HCT116 (cell line): Measurements from ENCODE around the gene LINC00237. TPM values are rescaled to one million over a fixed set of nuclear protein-coding genes. Genes with fewer than 3 reads are reported as not detected.

Source experiments
- ATAC-seq: fragments of 200-7000 bp; cut with Tn5 transposase; 2 replicates; pipeline ENCODE4 v1.9.1; 2020; ENCODE audit warnings: mild to moderate bottlenecking, moderate library complexity
- BruUV-seq: library from RNA; stranded (reverse); fragments of 400-500 nt; replicated peaks from 2 replicates; lab custom pipeline; 2021; lab: Mats Ljungman, UMichigan
- CTCF ChIA-PET: fragments of 300-600 bp; sonication (Branson Sonifier 250); formaldehyde crosslinking; loops from one replicate; lab custom pipeline; 2021; ENCODE audit warnings: antibody characterized with exemption; lab: Charles Lee
- POLR2A ChIA-PET: fragments of 300-600, 350-600 bp; sonication (Branson Sonifier 250); formaldehyde crosslinking; loops from one replicate; lab custom pipeline; 2021; ENCODE audit warnings: antibody characterized with exemption; lab: Charles Lee
- RAD21 ChIA-PET, 2 experiments: fragments of 300-600 bp; sonication (Branson Sonifier 250); formaldehyde crosslinking; loops; one replicate each; lab custom pipeline; 2023; ENCODE audit warnings: low total read pairs in 2 of 2; ENCODE audit not compliant: uncharacterized antibody in 2 of 2, unreplicated experiment in 2 of 2, low non-redundant PET in 1 of 2; lab: Charles Lee
- DNase-seq: peaks from one replicate; pipeline ENCODE4 v3.0.0-alpha.2; 2010; ENCODE audit warnings: low read depth, low spot score
- H2AFZ ChIP-seq: fragments of 200-600 bp; shearing (Covaris generic), sonication (generic); 2 replicates; pipeline ENCODE4 v1.6.1; 2017; ENCODE audit warnings: low read depth, mixed run types, mixed read lengths, antibody characterized with exemption, low read length; ENCODE audit not compliant: poor library complexity, severe bottlenecking
- H3K27ac ChIP-seq: 2 replicates; pipeline ENCODE4 v1.5.1; 2012; ENCODE audit warnings: low read depth, low read length
- H3K27me3 ChIP-seq: fragments of 200-600 bp; sonication (generic); 2 replicates; pipeline ENCODE4 v1.6.1; 2016; ENCODE audit warnings: mixed run types, low read length, mixed read lengths; ENCODE audit not compliant: insufficient read depth
- H3K36me3 ChIP-seq, 2 experiments: fragments of 200-500 bp in 1 of 2; fragments of 200-600 bp in 1 of 2; sonication (Bioruptor generic) in 1 of 2; sonication (generic) in 1 of 2; 2 replicates each; pipeline versions ENCODE4 v1.5.1 to v1.6.1; 2014 to 2016; ENCODE audit warnings: low read length in 2 of 2, inconsistent platforms in 1 of 2, mixed read lengths in 1 of 2, mixed run types in 1 of 2; ENCODE audit not compliant: insufficient read depth in 2 of 2, control insufficient read depth in 1 of 2
- H3K4me1 ChIP-seq, 2 experiments: fragments of 200-600 bp in 1 of 2; sonication (generic) in 1 of 2; 2 replicates each; pipeline versions ENCODE4 v1.5.1 to v1.6.1; 2012 to 2017; ENCODE audit warnings: low read length in 2 of 2, inconsistent platforms in 1 of 2, mild to moderate bottlenecking in 1 of 2, mixed read lengths in 1 of 2, mixed run types in 1 of 2, moderate library complexity in 1 of 2; ENCODE audit not compliant: insufficient read depth in 2 of 2, control insufficient read depth in 1 of 2
- H3K4me2 ChIP-seq: fragments of 200-600 bp; sonication (generic); 2 replicates; pipeline ENCODE4 v1.6.1; 2017; ENCODE audit warnings: mixed run types, low read length, mixed read lengths
- H3K4me3 ChIP-seq, 2 experiments: fragments of 200-600 bp in 1 of 2; sonication (generic) in 1 of 2; replicated peaks in 1 of 2; 2 replicates each; pipeline ENCODE4 v1.5.1; 2011 to 2016; ENCODE audit warnings: low read length in 2 of 2, control low read depth in 1 of 2, low read depth in 1 of 2, mild to moderate bottlenecking in 1 of 2, mixed read lengths in 1 of 2, mixed run types in 1 of 2
- H3K79me2 ChIP-seq: fragments of 200-600 bp; sonication (generic); 2 replicates; pipeline ENCODE4 v1.6.1; 2017; ENCODE audit warnings: mild to moderate bottlenecking, mixed run types, low read length, moderate library complexity, mixed read lengths; ENCODE audit not compliant: insufficient read depth
- H3K9ac ChIP-seq: fragments of 200-600 bp; sonication (generic); 2 replicates; pipeline ENCODE4 v1.6.1; 2016; ENCODE audit warnings: low read length, mixed read lengths
- H3K9me2 ChIP-seq: fragments of 200-600 bp; sonication (generic), shearing (Covaris generic); 2 replicates; pipeline ENCODE4 v1.6.1; 2017; ENCODE audit warnings: mixed run types, mild to moderate bottlenecking, moderate library complexity; ENCODE audit not compliant: insufficient read depth
- H3K9me3 ChIP-seq, 2 experiments: fragments of 200-500 bp in 1 of 2; fragments of 200-600 bp in 1 of 2; sonication (Bioruptor generic) in 1 of 2; sonication (generic) in 1 of 2; 2 replicates each; pipeline ENCODE4 v1.6.1; 2014 to 2017; ENCODE audit warnings: low read length in 2 of 2, mixed read lengths in 2 of 2, inconsistent platforms in 1 of 2, low read depth in 1 of 2, mild to moderate bottlenecking in 1 of 2, mixed run types in 1 of 2, moderate library complexity in 1 of 2; ENCODE audit not compliant: control insufficient read depth in 1 of 2, insufficient read depth in 1 of 2
- H4K20me1 ChIP-seq: fragments of 200-600 bp; sonication (generic), shearing (Covaris generic); 2 replicates; pipeline ENCODE4 v1.6.1; 2017; ENCODE audit warnings: mixed run types, mild to moderate bottlenecking, moderate library complexity; ENCODE audit not compliant: insufficient read depth
- CBX3 ChIP-seq: IDR thresholded peaks from 2 replicates; pipeline ENCODE4 v1.6.1; 2012; ENCODE audit warnings: low read depth
- CTCF ChIP-seq, 3 experiments: fragments of 200-600 bp in 1 of 3; sonication (generic) in 1 of 3; IDR thresholded peaks in 2 of 3; conservative IDR thresholded peaks in 1 of 3; 2 replicates each; pipeline ENCODE4 v1.5.1; 2012 to 2017; ENCODE audit warnings: low read depth in 2 of 3, low read length in 2 of 3, antibody characterized with exemption in 1 of 3, borderline replicate concordance in 1 of 3, control low read depth in 1 of 3, mild to moderate bottlenecking in 1 of 3, mixed read lengths in 1 of 3, mixed run types in 1 of 3, moderate library complexity in 1 of 3; ENCODE audit not compliant: insufficient read depth in 1 of 3
- EGR1 ChIP-seq: IDR thresholded peaks from 2 replicates; pipeline ENCODE4 v1.6.1; 2012; ENCODE audit warnings: low read depth
- ELF1 ChIP-seq: IDR thresholded peaks from 2 replicates; pipeline ENCODE4 v1.6.1; 2012; ENCODE audit warnings: low read depth, borderline replicate concordance
- EZH2 ChIP-seq: fragments of 200-600 bp; sonication (generic); IDR thresholded peaks from 2 replicates; pipeline ENCODE4 v1.6.1; 2017; ENCODE audit warnings: antibody characterized with exemption, mixed run types
- EZH2phosphoT487 ChIP-seq: fragments of 200-600 bp; IDR thresholded peaks from 2 replicates; pipeline ENCODE4 v1.6.1; 2018; ENCODE audit warnings: antibody characterized with exemption, borderline replicate concordance
- JUND ChIP-seq: IDR thresholded peaks from 2 replicates; pipeline ENCODE4 v1.6.1; 2012
- MAX ChIP-seq: IDR thresholded peaks from 2 replicates; pipeline ENCODE4 v1.6.1; 2012
- RAD21 ChIP-seq: IDR thresholded peaks from 2 replicates; pipeline ENCODE4 v1.6.1; 2012; ENCODE audit warnings: low read depth, mild to moderate bottlenecking
- SRF ChIP-seq: IDR thresholded peaks from 2 replicates; pipeline ENCODE4 v1.6.1; 2012; ENCODE audit warnings: low read depth
- YY1 ChIP-seq: IDR thresholded peaks from 2 replicates; pipeline ENCODE4 v1.6.1; 2011; ENCODE audit warnings: low read length, low read depth, moderate library complexity, mild to moderate bottlenecking; ENCODE audit not compliant: insufficient replicate concordance; ENCODE audit errors: extremely low read depth
- intact Hi-C: fragments of 100-400 bp; cut with micrococcal nuclease; formaldehyde crosslinking; loops from 2 replicates; pipeline ENCODE4 v1.10.0; 2022
- total RNA-seq: library from RNA; stranded (reverse); gene quantifications from one replicate; pipeline ENCODE4 v1.2.1, GENCODE V29; 2021; ENCODE audit not compliant: unreplicated experiment

The LINC00237 gene
- total RNA-seq, 1 experiment from 2014 or later = not detected

GRCh38 chr20:21101932-21102575 is 4.1 kb downstream of the LINC00237 start:
- TF ChIP-seq JUND = no peak
- no peak for TF ChIP-seq CTCF (IDR thresholded peaks at IDR 0.05 in 2 of 3, conservative IDR thresholded peaks at IDR 0.05 in 1 of 3; ENCODE audit: borderline replicate concordance in 1 of 3, insufficient read depth in 1 of 3, low read depth in 2 of 3, low read length in 2 of 3)
- no peak for TF ChIP-seq YY1
- TF ChIP-seq SRF = no peak
- no peak for TF ChIP-seq EZH2phosphoT487
- no peak for TF ChIP-seq CBX3
- no peak for TF ChIP-seq EGR1
- TF ChIP-seq, all 23 proteins: peak for 0

GRCh38 chr20:21101453-21101931 is 4.7 kb downstream of the LINC00237 start:
- ChIA-PET POLR2A (no interaction called here), CTCF (no interaction called here), RAD21 (no interaction called here)
- no TSS peak for BruUV-seq
- no peaks in the 10 kb centered on the region for H3K27me3 ChIP-seq
- no peak overlapping the region for H3K4me2 ChIP-seq
- no peaks in the 10 kb centered on the region for H3K36me3 ChIP-seq
- no peak overlapping the region for H3K9ac ChIP-seq
- intact Hi-C loops = no loop called here
- no peaks in the 10 kb centered on the region for H3K79me2 ChIP-seq
- DNase-seq (no peak), ATAC-seq (no peak)
- no peak overlapping the region for H3K27ac ChIP-seq
- no peak overlapping the region for H2AFZ ChIP-seq
- no peaks in the 10 kb centered on the region for H3K9me2 ChIP-seq
- no peak overlapping the region for H3K4me3 ChIP-seq
- H3K4me1 ChIP-seq = no peaks in the 10 kb centered on the region
- H3K9me3 ChIP-seq = no peaks in the 10 kb centered on the region
- H4K20me1 ChIP-seq = no peaks in the 10 kb centered on the region
- TF ChIP-seq EZH2 = no peak
- TF ChIP-seq CTCF (IDR thresholded peaks at IDR 0.05 in 2 of 3, conservative IDR thresholded peaks at IDR 0.05 in 1 of 3; ENCODE audit: borderline replicate concordance in 1 of 3, insufficient read depth in 1 of 3, low read depth in 2 of 3, low read length in 2 of 3) = no peak
- no peak for TF ChIP-seq MAX
- TF ChIP-seq RAD21 = no peak
- TF ChIP-seq ELF1 = no peak
- no peak for TF ChIP-seq EGR1

More at GRCh38 chr20:21101932-21102575, 4.1 kb downstream of the LINC00237 start:
- Histone ChIP-seq H3K4me2 (no peak overlapping the region), H3K9ac (no peak overlapping the region), H4K20me1 (no peaks in the 10 kb centered on the region), H2AFZ (no peak overlapping the region), H3K27me3 (no peaks in the 10 kb centered on the region), H3K9me2 (no peaks in the 10 kb centered on the region), H3K27ac (no peak overlapping the region), H3K36me3 (no peaks in the 10 kb centered on the region), H3K4me3 (no peak overlapping the region), H3K9me3 (no peaks in the 10 kb centered on the region), H3K79me2 (no peaks in the 10 kb centered on the region), H3K4me1 (no peaks in the 10 kb centered on the region)
- DNase-seq = no peak
- RAD21 ChIA-PET = no interaction called here
- intact Hi-C loops = no loop called here
- POLR2A ChIA-PET = no interaction called here
- BruUV-seq = no TSS peak
- CTCF ChIA-PET = no interaction called here
- no peak for ATAC-seq
